Measurements from ENCODE around the gene ZNF746. TPM values are rescaled to one million over a fixed set of nuclear protein-coding genes. Genes with fewer than 3 reads are reported as not detected.

Gene ZNF746
- total and polyA plus RNA-seq, 2 of the 13 experiments (the other 11 are each of a cell fraction or from before 2014, with no cell fraction given), result 3.8 to 8.1 TPM

- TF ChIP-seq, protein P1, sequence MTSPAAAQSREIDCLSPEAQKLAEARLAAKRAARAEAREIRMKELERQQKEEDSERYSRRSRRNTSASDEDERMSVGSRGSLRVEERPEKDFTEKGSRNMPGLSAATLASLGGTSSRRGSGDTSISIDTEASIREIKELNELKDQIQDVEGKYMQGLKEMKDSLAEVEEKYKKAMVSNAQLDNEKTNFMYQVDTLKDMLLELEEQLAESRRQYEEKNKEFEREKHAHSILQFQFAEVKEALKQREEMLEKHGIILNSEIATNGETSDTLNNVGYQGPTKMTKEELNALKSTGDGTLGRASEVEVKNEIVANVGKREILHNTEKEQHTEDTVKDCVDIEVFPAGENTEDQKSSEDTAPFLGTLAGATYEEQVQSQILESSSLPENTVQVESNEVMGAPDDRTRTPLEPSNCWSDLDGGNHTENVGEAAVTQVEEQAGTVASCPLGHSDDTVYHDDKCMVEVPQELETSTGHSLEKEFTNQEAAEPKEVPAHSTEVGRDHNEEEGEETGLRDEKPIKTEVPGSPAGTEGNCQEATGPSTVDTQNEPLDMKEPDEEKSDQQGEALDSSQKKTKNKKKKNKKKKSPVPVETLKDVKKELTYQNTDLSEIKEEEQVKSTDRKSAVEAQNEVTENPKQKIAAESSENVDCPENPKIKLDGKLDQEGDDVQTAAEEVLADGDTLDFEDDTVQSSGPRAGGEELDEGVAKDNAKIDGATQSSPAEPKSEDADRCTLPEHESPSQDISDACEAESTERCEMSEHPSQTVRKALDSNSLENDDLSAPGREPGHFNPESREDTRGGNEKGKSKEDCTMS (CRISPR knock-in tag; conservative IDR thresholded peaks at IDR 0.05), result no peak
- TF ChIP-seq ZNF180 (CRISPR knock-in tag; IDR thresholded peaks at IDR 0.05; ENCODE audit: borderline replicate concordance, low read depth) (no peak), NRL (CRISPR knock-in tag; IDR thresholded peaks at IDR 0.05; ENCODE audit: borderline replicate concordance) (0 out of 2 replicates have a peak, but pooled peaks have one; percentile 65), ZNF224 (CRISPR knock-in tag; IDR thresholded peaks at IDR 0.05) (no peak), MTA1 (CRISPR knock-in tag; IDR thresholded peaks at IDR 0.05; ENCODE audit: borderline replicate concordance) (0 out of 2 replicates have a peak, but pooled peaks have one; percentile 23), RAD51 (IDR thresholded peaks at IDR 0.05; ENCODE audit: borderline replicate concordance) (no peak), EED (CRISPR knock-in tag; IDR thresholded peaks at IDR 0.05) (peak; percentile 83; the same call in 1 of the 2 replicates), ZNF30 (CRISPR knock-in tag; IDR thresholded peaks at IDR 0.05) (no peak), FOXC1 (CRISPR knock-in tag; IDR thresholded peaks at IDR 0.05; ENCODE audit: borderline replicate concordance) (peak; percentile 66; the same call in 1 of the 2 replicates), SOX6 (IDR thresholded peaks at IDR 0.05) (no peak), SOX6 (CRISPR knock-in tag; IDR thresholded peaks at IDR 0.05) (no peak), HINFP (CRISPR knock-in tag; IDR thresholded peaks at IDR 0.05; ENCODE audit: low read depth) (no peak), ZNF124 (CRISPR knock-in tag; IDR thresholded peaks at IDR 0.05) (no peak), YEATS2 (CRISPR knock-in tag; IDR thresholded peaks at IDR 0.05; ENCODE audit: borderline replicate concordance) (peak; percentile 45; the same call in 1 of the 2 replicates), BHLHE40 (IDR thresholded peaks at IDR 0.05; ENCODE audit: low read length) (no peak), MYNN (CRISPR knock-in tag; IDR thresholded peaks at IDR 0.05; ENCODE audit: low read depth) (no peak), POGK (CRISPR knock-in tag; conservative IDR thresholded peaks at IDR 0.05) (0 out of 2 replicates have a peak, but pooled peaks have one; percentile 29), CENPT (CRISPR knock-in tag; IDR thresholded peaks at IDR 0.05; ENCODE audit: low read depth) (no peak), XBP1 (CRISPR knock-in tag; IDR thresholded peaks at IDR 0.05) (no peak)
- TF ChIP-seq, protein P2, sequence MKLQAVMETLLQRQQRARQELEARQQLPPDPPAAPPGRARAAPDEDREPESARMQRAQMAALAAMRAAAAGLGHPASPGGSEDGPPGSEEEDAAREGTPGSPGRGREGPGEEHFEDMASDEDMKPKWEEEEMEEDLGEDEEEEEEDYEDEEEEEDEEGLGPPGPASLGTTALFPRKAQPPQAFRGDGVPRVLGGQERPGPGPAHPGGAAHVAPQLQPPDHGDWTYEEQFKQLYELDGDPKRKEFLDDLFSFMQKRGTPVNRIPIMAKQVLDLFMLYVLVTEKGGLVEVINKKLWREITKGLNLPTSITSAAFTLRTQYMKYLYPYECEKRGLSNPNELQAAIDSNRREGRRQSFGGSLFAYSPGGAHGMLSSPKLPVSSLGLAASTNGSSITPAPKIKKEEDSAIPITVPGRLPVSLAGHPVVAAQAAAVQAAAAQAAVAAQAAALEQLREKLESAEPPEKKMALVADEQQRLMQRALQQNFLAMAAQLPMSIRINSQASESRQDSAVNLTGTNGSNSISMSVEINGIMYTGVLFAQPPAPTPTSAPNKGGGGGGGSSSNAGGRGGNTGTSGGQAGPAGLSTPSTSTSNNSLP (IDR thresholded peaks at IDR 0.05; ENCODE audit: low read depth, low read length), result no peak
- TF ChIP-seq, protein P3, sequence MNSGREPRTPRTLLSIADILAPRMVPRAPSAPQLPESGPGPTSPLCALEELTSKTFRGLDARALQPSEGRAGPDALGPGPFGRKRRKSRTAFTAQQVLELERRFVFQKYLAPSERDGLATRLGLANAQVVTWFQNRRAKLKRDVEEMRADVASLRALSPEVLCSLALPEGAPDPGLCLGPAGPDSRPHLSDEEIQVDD (CRISPR knock-in tag; IDR thresholded peaks at IDR 0.05; ENCODE audit: borderline replicate concordance), result no peak
Measured at GRCh38 chr7:149460493-149461277, 36.9 kb downstream of the ZNF746 start, which contains the start of gene ZNF777 (continued).
